Colonic mucosa (tissue), 4 donors: ENCODE results near the gene RCOR2. TPM values are rescaled to one million over a fixed set of nuclear protein-coding genes. Genes with fewer than 3 reads are reported as not detected.
"Not testable (repeated sequence)": the region's sequence is repeated elsewhere in the genome, so short reads cannot be mapped to it uniquely, and the experiment has no call there.

Experiments used
- DNase-seq: peaks from one replicate; pipeline ENCODE4 v3.0.0-alpha.2; 2020
- H3K27ac ChIP-seq: fragments of 200-600 bp; one replicate; pipeline ENCODE4 v1.8.0; 2021
- H3K27me3 ChIP-seq: fragments of 200-600 bp; one replicate; pipeline ENCODE4 v1.8.0; 2021
- H3K36me3 ChIP-seq: fragments of 200-600 bp; one replicate; pipeline ENCODE4 v1.8.0; 2021
- H3K4me1 ChIP-seq: fragments of 200-600 bp; one replicate; pipeline ENCODE4 v1.8.0; 2021; ENCODE audit warnings: mild to moderate bottlenecking
- H3K4me3 ChIP-seq: fragments of 200-600 bp; one replicate; pipeline ENCODE4 v1.8.0; 2021
- H3K9ac ChIP-seq, 2 donors: one replicate each; pipeline ENCODE4 v1.7.0; 2013; ENCODE audit warnings: control low read depth in 2 of 2, low read depth in 2 of 2, low read length in 2 of 2
- H3K9me3 ChIP-seq: fragments of 200-600 bp; one replicate; pipeline ENCODE4 v1.8.0; 2021
- CTCF ChIP-seq: fragments of 200-600 bp; IDR thresholded peaks from one replicate; pipeline ENCODE4 v1.8.0; 2022; ENCODE audit warnings: antibody characterized with exemption, mild to moderate bottlenecking
- intact Hi-C: fragments of 100-400 bp; cut with DNase I; formaldehyde crosslinking; loops from one replicate; pipeline ENCODE4 v1.14.1; 2022
- total RNA-seq, 2 donors: library from RNA; stranded (reverse); fragmentation: NEBNext Ultra II Directional in 1 of 2; extraction: Animal tissue kit (Norgen Biotek cat#: 25700) in 1 of 2; gene quantifications; one replicate each; pipeline ENCODE4 v1.2.1, GENCODE V29; 2021
- donor health status: healthy.
- donor health status: DM: no; HTN: no; CAD: no.
- donor health status: DM: no; HTN: no; CAD: no.

Gene RCOR2
- total RNA-seq, 2 donors from 2014 or later = 4.8 to 5.2 TPM

- DNase-seq = no peak
- no peak for TF ChIP-seq CTCF
- no peaks in the 10 kb centered on the region for H3K9me3 ChIP-seq
- H3K27me3 ChIP-seq = no peaks in the 10 kb centered on the region
- peak overlapping the region in 1 of 2 donors; percentile 81 for H3K9ac ChIP-seq
- peaks cover 54% of the 10 kb centered on the region for H3K4me1 ChIP-seq
- intact Hi-C loops = no loop called here
- H3K4me3 ChIP-seq = no peak overlapping the region
- H3K27ac ChIP-seq = peak overlapping the region; percentile 74
- H3K36me3 ChIP-seq = no peaks in the 10 kb centered on the region
Measured at GRCh38 chr11:63869683-63870082, 47.3 kb downstream of the RCOR2 start.

- Histone ChIP-seq H3K4me1 (peaks cover 54% of the 10 kb centered on the region), H3K4me3 (no peak overlapping the region), H3K27ac (peak overlapping the region; percentile 74), H3K9ac (peak overlapping the region in 1 of 2 donors; percentile 81), H3K36me3 (no peaks in the 10 kb centered on the region), H3K27me3 (no peaks in the 10 kb centered on the region), H3K9me3 (no peaks in the 10 kb centered on the region)
- intact Hi-C loops = no loop called here
- DNase-seq = peak; percentile 84
- TF ChIP-seq CTCF = no peak
Measured at GRCh38 chr11:63869171-63869591, 47.8 kb downstream of the RCOR2 start.

GRCh38 chr11:63868399-63869064 lies 48.4 kb downstream of the RCOR2 start:
- no peaks in the 10 kb centered on the region for H3K36me3 ChIP-seq
- no peak for DNase-seq
- no peaks in the 10 kb centered on the region for H3K9me3 ChIP-seq
- peak overlapping the region; percentile 74 for H3K27ac ChIP-seq
- intact Hi-C loops = no loop called here
- peak overlapping the region in 1 of 2 donors; percentile 81 for H3K9ac ChIP-seq
- TF ChIP-seq CTCF = no peak
- no peak overlapping the region for H3K4me3 ChIP-seq
- no peaks in the 10 kb centered on the region for H3K27me3 ChIP-seq
- peaks cover 52% of the 10 kb centered on the region for H3K4me1 ChIP-seq

- H3K4me3 ChIP-seq = no peak overlapping the region
- intact Hi-C loops = no loop called here
- H3K27ac ChIP-seq = no peak overlapping the region
- TF ChIP-seq CTCF = no peak
- no peak for DNase-seq
- H3K27me3 ChIP-seq = no peaks in the 10 kb centered on the region
- no peak overlapping the region for H3K9ac ChIP-seq
- H3K36me3 ChIP-seq = no peaks in the 10 kb centered on the region
- no peaks in the 10 kb centered on the region for H3K9me3 ChIP-seq
- H3K4me1 ChIP-seq = peaks cover 44% of the 10 kb centered on the region
Measured at GRCh38 chr11:63867511-63867910, 49.5 kb downstream of the RCOR2 start.

GRCh38 chr11:63866211-63866610 lies 50.8 kb downstream of the RCOR2 start:
- Histone ChIP-seq H3K9me3 (no peaks in the 10 kb centered on the region), H3K4me1 (peaks cover 44% of the 10 kb centered on the region), H3K4me3 (no peak overlapping the region), H3K27me3 (no peaks in the 10 kb centered on the region), H3K36me3 (no peaks in the 10 kb centered on the region), H3K9ac (no peak overlapping the region), H3K27ac (peak overlapping the region; percentile 16)
- DNase-seq = peak; percentile 88
- no peak for TF ChIP-seq CTCF
- intact Hi-C loops = no loop called here

- H3K27ac ChIP-seq, intact Hi-C loops, H3K9me3 ChIP-seq, H3K36me3 ChIP-seq, DNase-seq, H3K4me3 ChIP-seq, H3K9ac ChIP-seq, H3K27me3 ChIP-seq: not testable (repeated sequence)
- peaks cover 26% of the 10 kb centered on the region for H3K4me1 ChIP-seq
Measured at GRCh38 chr11:63863620-63864019, 53.3 kb downstream of the RCOR2 start.
